ENCODE data around the gene KIF18A. TPM values are rescaled to one million over a fixed set of nuclear protein-coding genes. Genes with fewer than 3 reads are reported as not detected.

Gene KIF18A
- total and polyA plus RNA-seq, 2 of the 8 experiments (the other 6 are each of a cell fraction or from before 2014, with no cell fraction given) = 4.0 to 23.3 TPM

DNA sequence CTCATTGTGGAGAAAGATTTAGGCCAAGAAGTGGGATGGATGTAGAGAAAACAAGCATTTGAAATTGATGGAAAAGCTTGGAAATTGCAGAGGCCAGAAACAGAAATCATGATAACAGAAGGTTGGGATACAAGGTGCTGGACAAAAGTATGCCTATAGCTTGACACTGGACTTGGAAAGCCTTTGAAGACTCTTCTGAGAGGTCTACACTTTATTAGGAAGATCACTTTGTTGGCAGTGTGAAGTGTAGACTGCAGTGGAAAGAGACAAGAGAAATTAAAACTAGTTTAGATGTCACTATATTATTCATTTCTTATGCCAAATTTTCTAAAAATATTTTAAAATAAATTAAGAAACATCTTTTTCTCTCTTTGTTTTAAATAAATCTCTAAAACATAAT, 59.1 kb downstream of the KIF18A start (continued):
- TF ChIP-seq, protein P1, sequence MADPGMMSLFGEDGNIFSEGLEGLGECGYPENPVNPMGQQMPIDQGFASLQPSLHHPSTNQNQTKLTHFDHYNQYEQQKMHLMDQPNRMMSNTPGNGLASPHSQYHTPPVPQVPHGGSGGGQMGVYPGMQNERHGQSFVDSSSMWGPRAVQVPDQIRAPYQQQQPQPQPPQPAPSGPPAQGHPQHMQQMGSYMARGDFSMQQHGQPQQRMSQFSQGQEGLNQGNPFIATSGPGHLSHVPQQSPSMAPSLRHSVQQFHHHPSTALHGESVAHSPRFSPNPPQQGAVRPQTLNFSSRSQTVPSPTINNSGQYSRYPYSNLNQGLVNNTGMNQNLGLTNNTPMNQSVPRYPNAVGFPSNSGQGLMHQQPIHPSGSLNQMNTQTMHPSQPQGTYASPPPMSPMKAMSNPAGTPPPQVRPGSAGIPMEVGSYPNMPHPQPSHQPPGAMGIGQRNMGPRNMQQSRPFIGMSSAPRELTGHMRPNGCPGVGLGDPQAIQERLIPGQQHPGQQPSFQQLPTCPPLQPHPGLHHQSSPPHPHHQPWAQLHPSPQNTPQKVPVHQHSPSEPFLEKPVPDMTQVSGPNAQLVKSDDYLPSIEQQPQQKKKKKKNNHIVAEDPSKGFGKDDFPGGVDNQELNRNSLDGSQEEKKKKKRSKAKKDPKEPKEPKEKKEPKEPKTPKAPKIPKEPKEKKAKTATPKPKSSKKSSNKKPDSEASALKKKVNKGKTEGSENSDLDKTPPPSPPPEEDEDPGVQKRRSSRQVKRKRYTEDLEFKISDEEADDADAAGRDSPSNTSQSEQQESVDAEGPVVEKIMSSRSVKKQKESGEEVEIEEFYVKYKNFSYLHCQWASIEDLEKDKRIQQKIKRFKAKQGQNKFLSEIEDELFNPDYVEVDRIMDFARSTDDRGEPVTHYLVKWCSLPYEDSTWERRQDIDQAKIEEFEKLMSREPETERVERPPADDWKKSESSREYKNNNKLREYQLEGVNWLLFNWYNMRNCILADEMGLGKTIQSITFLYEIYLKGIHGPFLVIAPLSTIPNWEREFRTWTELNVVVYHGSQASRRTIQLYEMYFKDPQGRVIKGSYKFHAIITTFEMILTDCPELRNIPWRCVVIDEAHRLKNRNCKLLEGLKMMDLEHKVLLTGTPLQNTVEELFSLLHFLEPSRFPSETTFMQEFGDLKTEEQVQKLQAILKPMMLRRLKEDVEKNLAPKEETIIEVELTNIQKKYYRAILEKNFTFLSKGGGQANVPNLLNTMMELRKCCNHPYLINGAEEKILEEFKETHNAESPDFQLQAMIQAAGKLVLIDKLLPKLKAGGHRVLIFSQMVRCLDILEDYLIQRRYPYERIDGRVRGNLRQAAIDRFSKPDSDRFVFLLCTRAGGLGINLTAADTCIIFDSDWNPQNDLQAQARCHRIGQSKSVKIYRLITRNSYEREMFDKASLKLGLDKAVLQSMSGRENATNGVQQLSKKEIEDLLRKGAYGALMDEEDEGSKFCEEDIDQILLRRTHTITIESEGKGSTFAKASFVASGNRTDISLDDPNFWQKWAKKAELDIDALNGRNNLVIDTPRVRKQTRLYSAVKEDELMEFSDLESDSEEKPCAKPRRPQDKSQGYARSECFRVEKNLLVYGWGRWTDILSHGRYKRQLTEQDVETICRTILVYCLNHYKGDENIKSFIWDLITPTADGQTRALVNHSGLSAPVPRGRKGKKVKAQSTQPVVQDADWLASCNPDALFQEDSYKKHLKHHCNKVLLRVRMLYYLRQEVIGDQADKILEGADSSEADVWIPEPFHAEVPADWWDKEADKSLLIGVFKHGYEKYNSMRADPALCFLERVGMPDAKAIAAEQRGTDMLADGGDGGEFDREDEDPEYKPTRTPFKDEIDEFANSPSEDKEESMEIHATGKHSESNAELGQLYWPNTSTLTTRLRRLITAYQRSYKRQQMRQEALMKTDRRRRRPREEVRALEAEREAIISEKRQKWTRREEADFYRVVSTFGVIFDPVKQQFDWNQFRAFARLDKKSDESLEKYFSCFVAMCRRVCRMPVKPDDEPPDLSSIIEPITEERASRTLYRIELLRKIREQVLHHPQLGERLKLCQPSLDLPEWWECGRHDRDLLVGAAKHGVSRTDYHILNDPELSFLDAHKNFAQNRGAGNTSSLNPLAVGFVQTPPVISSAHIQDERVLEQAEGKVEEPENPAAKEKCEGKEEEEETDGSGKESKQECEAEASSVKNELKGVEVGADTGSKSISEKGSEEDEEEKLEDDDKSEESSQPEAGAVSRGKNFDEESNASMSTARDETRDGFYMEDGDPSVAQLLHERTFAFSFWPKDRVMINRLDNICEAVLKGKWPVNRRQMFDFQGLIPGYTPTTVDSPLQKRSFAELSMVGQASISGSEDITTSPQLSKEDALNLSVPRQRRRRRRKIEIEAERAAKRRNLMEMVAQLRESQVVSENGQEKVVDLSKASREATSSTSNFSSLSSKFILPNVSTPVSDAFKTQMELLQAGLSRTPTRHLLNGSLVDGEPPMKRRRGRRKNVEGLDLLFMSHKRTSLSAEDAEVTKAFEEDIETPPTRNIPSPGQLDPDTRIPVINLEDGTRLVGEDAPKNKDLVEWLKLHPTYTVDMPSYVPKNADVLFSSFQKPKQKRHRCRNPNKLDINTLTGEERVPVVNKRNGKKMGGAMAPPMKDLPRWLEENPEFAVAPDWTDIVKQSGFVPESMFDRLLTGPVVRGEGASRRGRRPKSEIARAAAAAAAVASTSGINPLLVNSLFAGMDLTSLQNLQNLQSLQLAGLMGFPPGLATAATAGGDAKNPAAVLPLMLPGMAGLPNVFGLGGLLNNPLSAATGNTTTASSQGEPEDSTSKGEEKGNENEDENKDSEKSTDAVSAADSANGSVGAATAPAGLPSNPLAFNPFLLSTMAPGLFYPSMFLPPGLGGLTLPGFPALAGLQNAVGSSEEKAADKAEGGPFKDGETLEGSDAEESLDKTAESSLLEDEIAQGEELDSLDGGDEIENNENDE (IDR thresholded peaks at IDR 0.05; ENCODE audit: insufficient replicate concordance, low read length) = no peak
- TF ChIP-seq POLR2A (IDR thresholded peaks at IDR 0.05; ENCODE audit: control extremely low read depth in 1 of 2, low read depth in 2 of 2, low read length in 2 of 2) (no peak), HDAC2 (IDR thresholded peaks at IDR 0.05; ENCODE audit: borderline replicate concordance in 1 of 2, low read depth in 2 of 2, low read length in 2 of 2) (no peak), POU5F1 (IDR thresholded peaks at IDR 0.05; ENCODE audit: low read depth, low read length) (no peak), FOSL1 (IDR thresholded peaks at IDR 0.05; ENCODE audit: insufficient read depth, low read depth, low read length) (no peak)
- TF ChIP-seq, protein P2, sequence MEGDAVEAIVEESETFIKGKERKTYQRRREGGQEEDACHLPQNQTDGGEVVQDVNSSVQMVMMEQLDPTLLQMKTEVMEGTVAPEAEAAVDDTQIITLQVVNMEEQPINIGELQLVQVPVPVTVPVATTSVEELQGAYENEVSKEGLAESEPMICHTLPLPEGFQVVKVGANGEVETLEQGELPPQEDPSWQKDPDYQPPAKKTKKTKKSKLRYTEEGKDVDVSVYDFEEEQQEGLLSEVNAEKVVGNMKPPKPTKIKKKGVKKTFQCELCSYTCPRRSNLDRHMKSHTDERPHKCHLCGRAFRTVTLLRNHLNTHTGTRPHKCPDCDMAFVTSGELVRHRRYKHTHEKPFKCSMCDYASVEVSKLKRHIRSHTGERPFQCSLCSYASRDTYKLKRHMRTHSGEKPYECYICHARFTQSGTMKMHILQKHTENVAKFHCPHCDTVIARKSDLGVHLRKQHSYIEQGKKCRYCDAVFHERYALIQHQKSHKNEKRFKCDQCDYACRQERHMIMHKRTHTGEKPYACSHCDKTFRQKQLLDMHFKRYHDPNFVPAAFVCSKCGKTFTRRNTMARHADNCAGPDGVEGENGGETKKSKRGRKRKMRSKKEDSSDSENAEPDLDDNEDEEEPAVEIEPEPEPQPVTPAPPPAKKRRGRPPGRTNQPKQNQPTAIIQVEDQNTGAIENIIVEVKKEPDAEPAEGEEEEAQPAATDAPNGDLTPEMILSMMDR (IDR thresholded peaks at IDR 0.05; ENCODE audit: control extremely low read depth in 1 of 3, insufficient read depth in 1 of 3, low read depth in 1 of 3, low read length in 3 of 3) = no peak
